GM12801 (cell line): ENCODE measurements around the gene OBSCN.

ENCODE experiments used
- TF ChIP-seq, protein P1 (sequence below): IDR thresholded peaks from one replicate; pipeline ENCODE4 v1.5.1; 2011; ENCODE audit warnings: control low read depth; ENCODE audit not compliant: insufficient read length; ENCODE audit errors: extremely low read depth

OBSCN gene

DNA sequence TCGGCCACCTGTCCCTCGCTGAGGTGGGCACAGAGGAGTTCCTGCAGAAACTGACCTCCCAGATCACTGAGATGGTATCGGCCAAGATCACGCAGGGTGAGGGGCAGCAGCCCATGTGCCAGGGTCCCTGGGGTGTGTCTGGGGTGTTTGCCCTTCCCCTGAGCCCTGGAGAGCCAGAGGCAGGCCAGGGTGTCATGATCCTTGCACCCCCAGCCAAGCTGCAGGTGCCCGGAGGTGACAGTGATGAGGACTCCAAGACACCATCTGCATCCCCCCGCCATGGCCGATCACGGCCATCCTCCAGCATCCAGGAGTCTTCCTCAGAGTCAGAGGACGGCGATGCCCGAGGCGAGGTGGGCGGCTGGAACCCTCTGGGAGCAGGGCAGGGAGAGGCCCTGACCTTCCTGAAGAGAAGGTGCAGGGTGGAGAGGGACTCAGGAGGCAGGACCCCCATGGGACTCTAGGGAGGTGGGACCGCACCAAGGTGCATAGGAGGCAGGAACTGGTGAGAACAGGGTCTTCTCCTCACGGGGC lies 129.3 kb downstream of the OBSCN start:
- TF ChIP-seq, protein P1, sequence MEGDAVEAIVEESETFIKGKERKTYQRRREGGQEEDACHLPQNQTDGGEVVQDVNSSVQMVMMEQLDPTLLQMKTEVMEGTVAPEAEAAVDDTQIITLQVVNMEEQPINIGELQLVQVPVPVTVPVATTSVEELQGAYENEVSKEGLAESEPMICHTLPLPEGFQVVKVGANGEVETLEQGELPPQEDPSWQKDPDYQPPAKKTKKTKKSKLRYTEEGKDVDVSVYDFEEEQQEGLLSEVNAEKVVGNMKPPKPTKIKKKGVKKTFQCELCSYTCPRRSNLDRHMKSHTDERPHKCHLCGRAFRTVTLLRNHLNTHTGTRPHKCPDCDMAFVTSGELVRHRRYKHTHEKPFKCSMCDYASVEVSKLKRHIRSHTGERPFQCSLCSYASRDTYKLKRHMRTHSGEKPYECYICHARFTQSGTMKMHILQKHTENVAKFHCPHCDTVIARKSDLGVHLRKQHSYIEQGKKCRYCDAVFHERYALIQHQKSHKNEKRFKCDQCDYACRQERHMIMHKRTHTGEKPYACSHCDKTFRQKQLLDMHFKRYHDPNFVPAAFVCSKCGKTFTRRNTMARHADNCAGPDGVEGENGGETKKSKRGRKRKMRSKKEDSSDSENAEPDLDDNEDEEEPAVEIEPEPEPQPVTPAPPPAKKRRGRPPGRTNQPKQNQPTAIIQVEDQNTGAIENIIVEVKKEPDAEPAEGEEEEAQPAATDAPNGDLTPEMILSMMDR = no peak

DNA sequence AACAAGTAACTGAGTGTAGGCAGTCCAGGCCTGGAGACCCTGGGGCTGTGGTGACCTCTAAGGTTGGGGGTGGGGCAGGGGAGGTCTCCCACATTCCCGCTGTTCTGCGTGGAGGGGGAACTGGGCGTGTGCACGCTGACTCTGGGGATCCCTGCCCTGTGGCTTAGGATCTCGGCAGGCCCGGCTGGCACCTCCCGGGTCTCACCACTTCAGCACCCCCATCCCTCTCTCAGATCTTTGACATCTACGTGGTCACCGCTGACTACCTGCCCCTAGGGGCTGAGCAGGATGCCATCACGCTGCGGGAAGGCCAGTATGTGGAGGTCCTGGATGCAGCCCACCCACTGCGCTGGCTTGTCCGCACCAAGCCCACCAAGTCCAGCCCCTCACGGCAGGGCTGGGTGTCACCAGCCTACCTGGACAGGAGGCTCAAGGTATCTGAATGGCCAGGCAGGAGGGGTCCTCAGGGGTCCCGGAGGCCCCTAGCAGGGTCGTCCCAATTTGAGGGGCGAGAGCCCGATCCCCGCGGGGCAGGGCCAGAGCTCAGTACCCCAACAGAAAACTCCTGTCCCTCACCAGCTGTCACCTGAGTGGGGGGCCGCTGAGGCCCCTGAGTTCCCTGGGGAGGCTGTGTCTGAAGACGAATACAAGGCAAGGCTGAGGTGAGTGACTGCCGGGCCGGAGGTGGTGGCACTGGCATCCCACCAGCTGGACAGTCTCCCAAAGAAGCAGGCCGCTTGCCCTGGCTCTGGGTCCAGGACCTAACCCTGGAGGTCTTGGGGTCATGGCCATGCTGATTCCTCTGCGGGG lies 130.1 kb downstream of the OBSCN start:
- TF ChIP-seq, protein P1 = no peak

DNA sequence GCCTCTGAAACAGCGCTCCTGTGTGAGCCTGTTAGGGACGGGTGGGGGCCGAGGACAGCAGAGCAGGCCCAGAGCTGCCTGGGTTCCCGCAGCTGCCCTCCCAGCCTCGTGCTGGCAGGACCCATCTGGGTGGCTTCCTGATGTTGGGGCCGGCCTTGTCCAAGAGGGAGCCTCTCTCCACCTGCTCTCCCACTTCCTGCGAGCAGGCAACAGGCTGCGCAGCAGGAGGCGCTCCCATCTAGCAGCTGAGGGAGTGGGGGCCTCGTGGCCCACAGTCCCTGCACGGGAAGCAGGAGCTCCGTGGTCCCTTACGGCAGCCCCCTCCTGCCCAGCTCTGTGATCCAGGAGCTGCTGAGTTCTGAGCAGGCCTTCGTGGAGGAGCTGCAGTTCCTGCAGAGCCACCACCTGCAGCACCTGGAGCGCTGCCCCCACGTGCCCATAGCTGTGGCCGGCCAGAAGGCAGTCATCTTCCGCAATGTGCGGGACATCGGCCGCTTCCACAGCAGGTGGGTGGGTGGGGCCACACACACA lies 130.7 kb downstream of the OBSCN start:
- TF ChIP-seq, protein P1 = no peak

DNA sequence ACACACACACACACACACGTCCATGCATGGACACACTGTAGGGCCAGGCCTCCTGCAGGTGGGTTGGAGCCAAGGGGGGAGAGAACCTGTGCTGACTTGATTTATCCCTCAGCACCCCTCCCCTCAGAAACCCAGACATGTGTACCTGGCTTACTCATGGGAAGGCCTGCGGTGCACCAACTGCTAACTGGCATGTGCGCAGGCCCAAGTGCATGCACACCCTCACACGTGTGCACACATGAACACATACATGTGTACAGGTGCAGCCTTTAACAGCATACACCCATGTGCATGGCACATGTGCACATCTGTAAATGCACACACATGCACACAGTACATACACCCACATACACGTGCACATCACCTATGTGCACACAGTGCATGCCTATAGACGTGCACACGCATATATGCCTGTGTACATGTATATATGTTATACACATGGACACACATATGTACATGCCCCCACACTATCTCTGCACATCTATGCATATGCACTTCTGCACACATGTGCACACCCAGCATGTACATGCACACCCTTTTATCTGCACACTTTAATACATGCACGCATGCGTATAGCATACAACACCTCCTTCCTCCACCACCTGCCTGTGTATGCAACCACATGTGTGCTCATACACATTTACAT lies 131.3 kb downstream of the OBSCN start:
- TF ChIP-seq, protein P1 = no peak

DNA sequence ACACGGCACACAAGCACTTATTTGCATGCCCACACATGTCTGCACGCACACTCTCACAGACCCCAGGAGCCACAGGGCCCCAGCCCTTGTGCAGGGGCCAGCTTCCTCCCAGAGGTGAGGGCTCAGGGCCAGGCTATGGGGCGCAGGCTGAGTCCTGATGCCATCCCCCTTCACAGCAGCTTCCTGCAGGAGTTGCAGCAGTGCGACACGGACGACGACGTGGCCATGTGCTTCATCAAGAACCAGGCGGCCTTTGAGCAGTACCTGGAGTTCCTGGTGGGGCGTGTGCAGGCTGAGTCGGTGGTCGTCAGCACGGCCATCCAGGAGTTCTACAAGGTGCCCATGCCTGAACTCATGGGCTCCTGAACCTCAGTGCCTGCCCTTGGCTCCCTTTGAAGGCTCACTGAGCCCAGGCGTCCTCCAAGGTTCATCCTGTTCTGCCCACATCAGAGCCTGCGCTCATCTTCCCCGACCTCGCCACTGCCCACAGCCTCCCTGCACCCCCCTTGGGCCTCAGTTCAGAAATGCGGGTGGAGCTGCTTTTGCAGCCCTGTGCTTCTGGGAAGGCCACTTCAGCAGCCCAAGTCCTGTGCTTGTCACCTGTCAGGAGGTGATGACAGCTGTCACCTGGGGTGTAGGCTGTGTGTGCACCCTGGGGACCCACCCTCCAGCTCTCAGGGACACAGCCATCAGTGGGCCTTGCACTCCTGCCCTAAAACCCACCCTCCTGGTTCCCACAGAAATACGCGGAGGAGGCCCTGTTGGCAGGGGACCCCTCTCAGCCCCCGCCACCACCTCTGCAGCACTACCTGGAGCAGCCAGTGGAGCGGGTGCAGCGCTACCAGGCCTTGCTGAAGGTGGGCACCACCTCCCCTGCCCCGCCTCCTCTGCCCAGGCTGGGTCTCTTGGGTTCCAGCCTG lies 132.2 kb downstream of the OBSCN start:
- TF ChIP-seq, protein P1 = no peak

DNA sequence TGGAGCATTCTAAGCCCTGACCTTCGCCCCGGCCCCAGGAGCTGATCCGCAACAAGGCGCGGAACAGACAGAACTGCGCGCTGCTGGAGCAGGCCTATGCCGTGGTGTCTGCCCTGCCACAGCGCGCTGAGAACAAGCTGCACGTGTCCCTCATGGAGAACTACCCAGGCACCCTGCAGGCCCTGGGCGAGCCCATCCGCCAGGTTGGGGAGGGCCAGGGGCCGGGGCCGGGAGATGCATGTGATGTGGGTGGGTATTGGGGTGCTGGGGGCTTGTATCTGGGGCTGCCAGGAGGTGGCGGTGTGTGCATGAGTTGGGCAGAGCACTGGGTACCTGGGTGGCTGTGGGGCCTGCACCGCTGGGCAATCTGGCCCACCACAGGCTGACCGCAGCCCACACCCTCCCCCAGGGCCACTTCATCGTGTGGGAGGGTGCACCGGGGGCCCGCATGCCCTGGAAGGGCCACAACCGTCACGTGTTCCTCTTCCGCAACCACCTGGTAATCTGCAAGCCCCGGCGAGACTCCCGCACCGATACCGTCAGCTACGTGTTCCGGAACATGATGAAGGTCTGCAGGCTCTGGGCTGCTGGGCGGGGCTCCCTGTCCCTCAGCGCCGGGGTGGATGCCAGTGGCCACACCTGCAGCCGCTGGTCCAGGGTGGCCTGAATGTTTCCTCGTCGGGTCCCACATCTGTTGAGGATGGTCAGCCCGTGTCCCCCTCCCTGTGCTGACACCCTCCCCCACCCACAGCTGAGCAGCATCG lies 133.0 kb downstream of the OBSCN start:
- TF ChIP-seq, protein P1 = no peak
